Panc1 (cell line): ENCODE results near the gene GRIK4. TPM values are rescaled to one million over a fixed set of nuclear protein-coding genes. Genes with fewer than 3 reads are reported as not detected.

Experiments
- ATAC-seq: fragments of 200-7000 bp; cut with Tn5 transposase; 2 replicates; pipeline ENCODE4 v1.9.1; 2020; ENCODE audit warnings: mild to moderate bottlenecking, moderate library complexity
- BruUV-seq: library from RNA; stranded (reverse); fragments of 400-500 nt; replicated peaks from 2 replicates; lab custom pipeline; 2021; lab: Mats Ljungman, UMichigan
- CTCF ChIA-PET: fragments of 300-600 bp; sonication (Branson Sonifier 250); formaldehyde crosslinking; loops from one replicate; lab custom pipeline; 2022; ENCODE audit warnings: antibody characterized with exemption; lab: Charles Lee
- POLR2A ChIA-PET: fragments of 300-600 bp; sonication (Branson Sonifier 250); formaldehyde crosslinking; loops from one replicate; lab custom pipeline; 2022; ENCODE audit warnings: antibody characterized with exemption; lab: Charles Lee
- DNase-seq: peaks from one replicate; pipeline ENCODE4 v3.0.0-alpha.2; 2010; ENCODE audit warnings: low read depth, low spot score
- H3K27ac ChIP-seq: 2 replicates; pipeline ENCODE4 v1.5.1; 2011; ENCODE audit warnings: mild to moderate bottlenecking, low read length, inconsistent platforms
- H3K27me3 ChIP-seq: fragments of 200-500 bp; sonication (Bioruptor generic); 2 replicates; pipeline ENCODE4 v1.6.0; 2014; ENCODE audit warnings: low read length, inconsistent platforms; ENCODE audit not compliant: control insufficient read depth, insufficient read depth
- H3K36me3 ChIP-seq: fragments of 200-500 bp; sonication (Bioruptor generic); 2 replicates; pipeline ENCODE4 v1.5.1; 2014; ENCODE audit warnings: inconsistent platforms, mild to moderate bottlenecking, low read length, moderate library complexity; ENCODE audit not compliant: control insufficient read depth, insufficient read depth
- H3K4me1 ChIP-seq: 2 replicates; pipeline ENCODE4 v1.5.1; 2011; ENCODE audit warnings: inconsistent platforms, mild to moderate bottlenecking, low read length, moderate library complexity; ENCODE audit not compliant: control insufficient read depth, insufficient read depth
- H3K4me3 ChIP-seq, 2 experiments: 2 replicates each; pipeline ENCODE4 v1.5.1; 2011 to 2012; ENCODE audit warnings: low read depth in 2 of 2, low read length in 2 of 2, mild to moderate bottlenecking in 2 of 2, inconsistent platforms in 1 of 2, moderate library complexity in 1 of 2
- H3K9me3 ChIP-seq: fragments of 200-500 bp; sonication (Bioruptor generic); 2 replicates; pipeline ENCODE4 v1.5.1; 2014; ENCODE audit warnings: low read depth, mild to moderate bottlenecking, inconsistent platforms, low read length, moderate library complexity; ENCODE audit not compliant: control insufficient read depth, insufficient read depth
- CTCF ChIP-seq: fragments of 450-650 bp; IDR thresholded peaks from 2 replicates; pipeline ENCODE4 v1.5.1; 2017; ENCODE audit warnings: mild to moderate bottlenecking
- POLR2AphosphoS5 ChIP-seq: IDR thresholded peaks from 2 replicates; pipeline ENCODE4 v1.6.1; 2012; ENCODE audit warnings: mild to moderate bottlenecking, low read depth, low read length, moderate library complexity
- REST ChIP-seq, 2 experiments: IDR thresholded peaks; 2 replicates each; pipeline ENCODE4 v1.6.1; 2011 to 2012; ENCODE audit warnings: low read depth in 2 of 2, control low read depth in 1 of 2, low read length in 1 of 2, mild to moderate bottlenecking in 1 of 2, moderate library complexity in 1 of 2; ENCODE audit not compliant: insufficient read depth in 1 of 2
- SIN3A ChIP-seq: IDR thresholded peaks from 2 replicates; pipeline ENCODE4 v1.6.1; 2012; ENCODE audit warnings: low read depth, mild to moderate bottlenecking, low read length, moderate library complexity, borderline replicate concordance; ENCODE audit not compliant: insufficient read depth
- TCF7L2 ChIP-seq: IDR thresholded peaks from 2 replicates; pipeline ENCODE4 v1.6.1; 2011; ENCODE audit warnings: mild to moderate bottlenecking, low read depth, low read length, inconsistent platforms
- in situ Hi-C: cut with HindIII; loops from 2 replicates; pipeline ENCODE4 v1.10.0; 2016; ENCODE audit warnings: low sequenced_read_pairs, low pct_unique_long_range_greater_than_20kb
- intact Hi-C: fragments of 100-400 bp; cut with micrococcal nuclease; formaldehyde crosslinking; loops from one replicate; pipeline ENCODE4 v1.10.0; 2022; ENCODE audit not compliant: unreplicated experiment
- total RNA-seq: library from RNA; stranded (reverse); gene quantifications from one replicate; pipeline ENCODE4 v1.2.1, GENCODE V29; 2021; ENCODE audit not compliant: unreplicated experiment

The GRIK4 gene
- total RNA-seq, 1 experiment from 2014 or later = 0.62 TPM

- ATAC-seq (no peak), DNase-seq (no peak)
- intact Hi-C loops = no loop called here
- Histone ChIP-seq H3K27me3 (peaks cover 29% of the 10 kb centered on the region), H3K4me3 (no peak overlapping the region), H3K4me1 (no peaks in the 10 kb centered on the region), H3K27ac (no peak overlapping the region), H3K9me3 (0 out of 2 replicates have a peak, but pooled peaks cover 4% of the 10 kb centered on the region), H3K36me3 (no peaks in the 10 kb centered on the region)
- in situ Hi-C loops = no loop called here
- ChIA-PET CTCF (no interaction called here), POLR2A (no interaction called here)
- no peak for TF ChIP-seq POLR2AphosphoS5
- TF ChIP-seq CTCF = no peak
- no peak for TF ChIP-seq SIN3A
- TF ChIP-seq TCF7L2 = no peak
- no peak for TF ChIP-seq REST (IDR thresholded peaks at IDR 0.05; ENCODE audit: insufficient read depth in 1 of 2, low read depth in 2 of 2, low read length in 1 of 2)
- BruUV-seq = no TSS peak
Observed at GRCh38 chr11:120941000-120941399, 429.5 kb downstream of the GRIK4 start.

- TF ChIP-seq TCF7L2 (no peak), POLR2AphosphoS5 (no peak), SIN3A (no peak), CTCF (no peak), REST (IDR thresholded peaks at IDR 0.05; ENCODE audit: insufficient read depth in 1 of 2, low read depth in 2 of 2, low read length in 1 of 2) (no peak)
- H3K36me3 ChIP-seq = no peaks in the 10 kb centered on the region
- ATAC-seq = no peak
- POLR2A ChIA-PET = no interaction called here
- no peak for DNase-seq
- H3K9me3 ChIP-seq = 0 out of 2 replicates have a peak, but pooled peaks cover 4% of the 10 kb centered on the region
- H3K4me1 ChIP-seq = no peaks in the 10 kb centered on the region
- in situ Hi-C loops (no loop called here), intact Hi-C loops (no loop called here)
- H3K4me3 ChIP-seq = no peak overlapping the region
- peaks cover 26% of the 10 kb centered on the region for H3K27me3 ChIP-seq
- no TSS peak for BruUV-seq
- H3K27ac ChIP-seq = no peak overlapping the region
- CTCF ChIA-PET = interaction anchor here (0.7 kb wide), 1 partner anchor 8 kb away, joined by 5 read pairs; no protein-coding TSS in a partner anchor
Observed at GRCh38 chr11:120942701-120943100, 431.2 kb downstream of the GRIK4 start.
